ENCODE measurements around the gene SLC6A8.

SLC6A8 gene

DNA sequence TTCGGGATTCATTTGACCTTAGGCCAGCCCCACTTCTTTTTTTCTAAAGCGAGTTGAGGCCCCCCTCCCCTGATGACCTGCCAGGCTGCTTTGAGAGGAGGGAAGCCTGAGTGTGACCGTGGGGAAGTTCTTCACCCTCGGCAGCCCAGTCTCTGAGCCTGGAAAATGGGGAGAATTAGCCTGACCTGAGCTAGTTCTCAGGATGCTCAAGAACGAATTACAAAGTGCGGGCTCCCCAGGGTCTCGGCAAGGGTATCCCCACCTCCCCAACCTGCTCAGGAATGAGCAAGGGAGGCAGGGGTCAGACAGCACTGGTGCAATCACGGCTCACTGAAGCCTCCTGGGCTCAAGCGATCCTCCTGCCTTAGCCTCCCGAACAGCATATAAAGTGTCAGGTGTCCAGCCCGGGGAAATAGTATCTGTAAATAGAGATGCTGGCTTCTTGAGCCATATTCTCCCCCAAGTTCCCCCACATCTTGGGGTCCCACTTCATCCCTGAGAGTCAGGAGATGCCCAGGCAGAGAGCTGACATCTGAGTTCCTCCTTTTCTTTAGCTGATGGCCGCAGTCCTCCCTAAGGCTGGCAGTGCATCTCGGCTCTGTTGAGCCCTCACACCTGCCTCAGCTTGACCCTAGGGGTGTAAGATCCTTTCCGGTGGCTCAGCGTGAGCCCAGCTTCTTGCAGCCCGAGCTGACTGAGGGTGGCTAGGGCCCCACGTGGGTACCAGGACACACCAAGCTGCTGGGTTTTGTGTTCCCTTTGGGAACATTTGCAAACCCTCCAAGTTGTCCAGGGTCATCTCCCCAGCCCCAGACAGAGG is 39.2 kb upstream of the SLC6A8 start:
- no peak for DNase-seq

GRCh38 chrX:153649178-153649914 is 38.4 kb upstream of the SLC6A8 start:
- peak; percentile 3 for DNase-seq

DNA sequence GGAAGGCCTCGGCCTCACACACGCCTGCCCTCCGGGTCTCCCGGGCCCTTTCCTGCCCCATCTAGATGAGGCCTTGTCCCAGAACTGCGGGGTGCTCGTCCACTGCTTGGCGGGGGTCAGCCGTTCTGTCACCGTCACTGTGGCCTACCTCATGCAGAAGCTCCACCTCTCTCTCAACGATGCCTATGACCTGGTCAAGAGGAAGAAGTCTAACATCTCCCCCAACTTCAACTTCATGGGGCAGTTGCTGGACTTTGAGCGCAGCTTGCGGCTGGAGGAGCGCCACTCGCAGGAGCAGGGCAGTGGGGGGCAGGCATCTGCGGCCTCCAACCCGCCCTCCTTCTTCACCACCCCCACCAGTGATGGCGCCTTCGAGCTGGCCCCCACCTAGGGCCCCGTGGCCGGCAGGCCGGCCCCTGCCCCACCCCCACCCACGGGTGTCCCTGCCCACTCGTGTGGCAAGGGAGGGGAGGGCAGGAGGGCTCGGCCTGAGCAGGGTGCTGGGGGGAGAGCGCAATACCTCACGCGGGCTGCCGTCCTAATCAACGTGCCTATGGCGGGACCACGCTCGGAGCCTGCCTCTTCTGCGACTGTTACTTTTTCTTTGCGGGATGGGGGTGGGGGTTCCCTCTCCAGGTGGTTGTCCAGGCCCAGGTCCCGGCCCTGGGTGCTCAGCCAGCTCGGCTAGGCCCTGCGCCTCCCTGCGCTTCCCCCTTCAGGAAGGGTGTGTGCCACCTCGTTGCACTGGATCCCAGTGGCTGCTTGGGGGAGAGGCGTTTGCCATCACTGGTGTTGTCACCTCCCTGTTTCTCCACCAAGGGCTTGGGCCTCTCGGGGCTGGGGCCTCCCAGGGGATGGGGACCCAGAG is 37.6 kb upstream of the SLC6A8 start:
- no peak for DNase-seq

DNA sequence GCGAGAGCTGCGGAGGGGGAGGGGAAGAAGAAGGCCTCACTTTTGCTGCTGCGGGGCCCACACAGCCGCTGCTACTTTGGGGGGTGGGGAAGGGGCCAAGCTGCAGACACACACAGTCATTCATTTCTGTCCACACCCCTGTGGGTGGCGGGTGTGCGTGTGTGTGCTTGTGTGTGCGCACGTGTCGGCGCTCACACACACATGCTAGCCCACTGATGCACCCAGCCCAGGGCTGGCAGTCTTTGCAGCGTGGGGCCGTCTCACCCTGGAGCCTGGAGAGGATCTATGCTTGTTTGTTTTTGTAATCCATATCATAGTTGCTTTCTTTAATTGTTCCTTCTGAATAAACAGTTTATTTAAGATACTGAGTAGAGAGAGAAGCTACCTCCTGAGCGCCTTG is 36.8 kb upstream of the SLC6A8 start:
- no peak for DNase-seq

DNA sequence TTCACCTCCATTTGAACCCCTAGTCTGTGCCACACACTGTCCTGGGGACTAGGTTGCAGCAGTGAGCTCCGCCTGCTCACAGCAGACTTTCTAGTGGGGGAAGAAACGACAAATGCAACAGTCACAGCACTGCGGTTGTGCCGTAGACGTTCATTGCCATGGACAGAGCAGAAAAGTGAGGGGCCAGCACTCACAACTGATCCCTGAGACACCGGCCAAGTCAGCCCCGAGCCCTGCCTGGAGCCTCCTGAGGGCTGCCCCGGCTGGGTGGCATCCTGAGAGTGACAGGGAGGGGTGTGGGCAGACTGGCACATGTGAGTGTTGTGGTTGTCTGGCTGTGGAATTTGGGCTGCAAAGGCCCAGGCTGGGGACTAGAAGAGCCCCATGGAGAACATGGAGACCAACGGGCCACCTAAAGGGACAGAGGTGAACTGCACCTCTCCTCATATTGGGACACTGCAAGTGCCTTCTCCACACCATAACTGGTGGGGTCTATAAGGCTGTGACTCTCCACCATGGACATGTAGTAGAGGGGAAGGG is 36.1 kb upstream of the SLC6A8 start:
- no peak for DNase-seq

- DNase-seq, result no peak
These were observed 34.2 kb upstream of the SLC6A8 start for GRCh38 chrX:153653556-153653955.

- DNase-seq, result no peak
These were observed 30.6 kb upstream of the SLC6A8 start for GRCh38 chrX:153657161-153657560.

- no peak for DNase-seq
These were observed 28.5 kb upstream of the SLC6A8 start for GRCh38 chrX:153659268-153659667.

DNA sequence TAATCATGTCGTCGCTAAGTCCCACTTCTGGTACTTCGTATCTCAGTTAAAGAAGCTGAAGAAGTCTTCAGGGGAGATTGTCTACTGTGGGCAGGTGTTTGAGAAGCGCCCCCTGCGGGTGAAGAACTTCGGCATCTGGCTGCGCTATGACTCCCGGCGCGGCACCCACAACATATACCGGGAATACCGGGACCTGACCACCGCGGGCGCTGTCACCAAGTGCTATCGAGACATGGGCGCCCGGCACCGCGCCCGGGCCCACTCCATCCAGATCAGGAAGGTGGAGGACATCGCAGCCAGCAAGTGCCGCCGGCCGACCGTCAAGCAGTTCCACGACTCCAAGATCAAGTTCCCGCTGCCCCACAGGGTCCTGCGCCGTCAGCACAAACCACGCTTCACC is 25.5 kb upstream of the SLC6A8 start:
- no peak for DNase-seq

- no peak for DNase-seq
These were observed 21.9 kb upstream of the SLC6A8 start for GRCh38 chrX:153665726-153666306.

DNA sequence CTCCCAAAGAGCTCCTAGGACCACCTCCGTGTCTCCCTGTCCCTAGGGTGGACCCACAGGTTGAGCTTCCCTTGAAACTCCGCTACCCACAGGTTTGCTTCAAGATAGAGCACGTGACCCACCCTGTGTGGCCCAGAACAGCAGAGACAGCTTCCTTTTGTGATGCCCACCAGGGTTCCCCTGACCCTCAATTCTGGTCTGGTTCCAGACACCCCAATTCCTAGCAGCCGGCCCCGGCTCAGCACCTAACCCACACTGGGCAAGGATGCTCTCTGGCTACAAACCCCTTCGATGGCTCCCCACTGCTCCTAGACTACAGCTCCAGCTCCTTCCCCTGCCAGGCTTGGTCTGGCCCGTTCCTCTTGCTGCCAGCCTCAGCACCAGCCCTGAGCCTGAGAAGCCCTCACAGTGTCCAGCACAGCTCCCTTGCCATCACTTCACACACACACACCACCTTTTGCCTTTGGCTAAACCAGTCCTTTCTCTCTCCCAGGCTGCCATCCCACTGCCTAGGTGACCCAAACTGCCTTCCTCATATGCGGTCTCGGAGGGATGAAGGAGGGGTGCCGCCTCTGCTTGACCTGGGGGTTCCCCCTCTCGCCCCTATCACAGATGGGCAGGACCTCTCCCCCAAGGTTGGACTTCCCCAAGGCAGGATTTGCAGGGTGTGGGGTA is 20.3 kb upstream of the SLC6A8 start:
- DNase-seq, result no peak

DNA sequence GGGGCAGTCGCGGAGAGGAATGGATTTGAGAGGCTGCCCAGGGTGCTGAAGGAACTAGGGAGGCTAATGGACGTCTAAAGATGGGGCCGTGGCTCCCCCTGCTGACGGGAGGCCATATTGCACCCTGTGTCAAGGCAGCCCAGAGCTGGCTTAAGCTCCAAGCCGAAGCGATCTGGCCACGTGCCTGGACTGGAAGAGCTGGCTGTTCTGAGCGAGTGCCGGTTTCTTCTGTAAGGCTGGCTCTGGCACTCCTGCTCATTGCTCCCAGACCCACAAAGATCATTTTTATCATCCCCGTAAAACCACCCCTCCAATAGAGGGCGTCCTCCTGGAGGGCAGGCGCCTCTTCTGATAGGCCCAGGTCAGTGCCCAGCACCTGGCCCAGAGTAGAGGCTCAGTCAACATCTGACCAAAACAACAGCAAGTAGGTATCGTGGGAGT is 19.8 kb upstream of the SLC6A8 start:
- DNase-seq, result peak; percentile 44

DNA sequence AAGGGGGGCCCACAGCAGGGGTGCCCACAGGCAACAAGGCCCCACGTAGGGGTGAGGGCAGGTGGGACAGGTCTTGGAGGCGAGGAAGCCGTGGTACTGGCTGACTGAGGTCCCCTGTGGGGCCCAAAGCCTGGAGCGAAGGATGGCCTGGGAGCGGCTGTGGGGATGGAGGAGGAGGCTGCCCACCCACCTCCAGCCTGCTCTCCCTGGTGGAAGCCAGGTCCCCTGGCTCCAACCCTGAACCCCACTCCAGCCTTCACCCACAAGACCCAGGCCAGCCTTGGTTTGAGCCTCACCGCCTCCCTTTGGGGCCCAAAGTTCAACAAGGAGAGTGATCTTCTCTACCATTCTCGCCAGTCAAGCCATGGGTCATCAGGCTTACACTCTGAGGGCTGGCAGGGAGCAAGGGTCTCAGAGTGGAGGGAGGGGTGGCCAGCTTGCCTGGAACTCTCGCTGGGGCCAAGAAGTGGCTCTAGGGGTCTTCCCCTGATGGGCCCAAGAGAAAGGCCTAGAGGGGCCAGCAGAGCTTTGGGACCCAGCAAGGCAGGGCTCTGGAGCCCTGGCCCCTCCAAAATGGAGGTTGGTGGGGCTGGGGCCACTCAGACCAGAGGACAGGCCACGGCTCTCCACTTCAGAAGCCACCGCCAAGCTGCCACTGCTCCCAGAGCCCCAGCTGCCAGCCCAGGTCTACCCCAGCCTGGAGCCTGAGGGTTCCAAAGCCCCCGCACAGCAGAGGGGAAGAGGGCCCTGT is 19.1 kb upstream of the SLC6A8 start:
- no peak for DNase-seq

GRCh38 chrX:153669174-153669890 is 18.4 kb upstream of the SLC6A8 start:
- no peak for DNase-seq

- DNase-seq, result no peak
These were observed 17.6 kb upstream of the SLC6A8 start for GRCh38 chrX:153669901-153670731.

- no peak for DNase-seq
These were observed 16.8 kb upstream of the SLC6A8 start for GRCh38 chrX:153670748-153671588.

DNA sequence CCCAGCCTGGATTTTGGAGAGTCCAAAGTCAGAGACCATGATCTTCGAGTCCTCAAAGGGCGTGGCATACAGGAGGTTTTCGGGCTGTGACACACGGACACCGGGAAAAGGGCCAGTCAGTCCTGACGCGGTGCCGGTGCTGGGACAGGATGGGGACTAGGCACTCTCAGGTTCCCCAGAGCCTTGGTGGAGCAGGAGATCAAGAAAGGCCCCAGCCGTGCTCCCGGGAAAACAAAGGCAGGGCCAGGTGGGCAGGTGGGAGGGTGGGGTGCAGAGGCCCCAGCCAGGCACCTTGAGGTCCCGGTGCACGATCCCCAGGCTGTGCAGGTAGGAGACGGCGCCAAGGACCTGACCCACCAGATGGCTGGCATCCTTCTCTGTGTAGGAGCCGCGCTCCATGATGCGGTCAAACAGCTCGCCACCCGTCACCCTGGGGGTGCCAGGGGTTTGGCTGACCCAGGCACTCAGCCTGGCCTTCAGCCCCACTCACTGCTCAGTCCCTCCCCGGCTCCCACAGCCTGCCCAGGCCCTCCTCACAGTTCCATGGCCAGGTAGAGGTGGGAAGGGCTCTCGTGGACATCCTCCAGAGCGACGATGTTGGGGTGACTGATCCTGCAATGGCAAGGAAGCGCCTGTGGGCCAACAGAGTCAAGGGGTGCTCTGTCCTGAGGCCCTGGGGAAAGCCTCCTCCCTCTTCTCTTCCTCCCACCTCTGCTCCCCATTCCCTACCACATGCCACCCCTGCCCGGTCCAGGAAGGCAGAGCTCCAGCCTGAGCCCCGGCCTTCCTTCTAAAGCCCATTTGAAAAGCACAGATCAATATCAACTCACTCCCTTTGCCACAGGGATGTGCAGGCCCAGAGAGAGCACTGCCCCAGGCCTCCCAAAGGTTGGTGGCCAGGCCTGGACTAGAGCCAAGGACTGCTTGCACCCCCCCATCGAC is 15.9 kb upstream of the SLC6A8 start:
- DNase-seq, result no peak

Measured in HCEC 1CT (cell line).